Panc1 (cell line): Measurements from ENCODE around the gene DCAF4.

ENCODE experiments used
- POLR2AphosphoS5 ChIP-seq: IDR thresholded peaks from 2 replicates; pipeline ENCODE4 v1.6.1; 2012; ENCODE audit warnings: mild to moderate bottlenecking, low read depth, low read length, moderate library complexity
- REST ChIP-seq, 2 experiments: IDR thresholded peaks; 2 replicates each; pipeline ENCODE4 v1.6.1; 2011 to 2012; ENCODE audit warnings: low read depth in 2 of 2, control low read depth in 1 of 2, low read length in 1 of 2, mild to moderate bottlenecking in 1 of 2, moderate library complexity in 1 of 2; ENCODE audit not compliant: insufficient read depth in 1 of 2
- SIN3A ChIP-seq: IDR thresholded peaks from 2 replicates; pipeline ENCODE4 v1.6.1; 2012; ENCODE audit warnings: low read depth, mild to moderate bottlenecking, low read length, moderate library complexity, borderline replicate concordance; ENCODE audit not compliant: insufficient read depth
- TF ChIP-seq, protein P1 (sequence below): fragments of 450-650 bp; IDR thresholded peaks from 2 replicates; pipeline ENCODE4 v1.5.1; 2017; ENCODE audit warnings: mild to moderate bottlenecking

GRCh38 chr14:72925171-72925759, 999 bp upstream of the DCAF4 start:
- TF ChIP-seq, protein P1, sequence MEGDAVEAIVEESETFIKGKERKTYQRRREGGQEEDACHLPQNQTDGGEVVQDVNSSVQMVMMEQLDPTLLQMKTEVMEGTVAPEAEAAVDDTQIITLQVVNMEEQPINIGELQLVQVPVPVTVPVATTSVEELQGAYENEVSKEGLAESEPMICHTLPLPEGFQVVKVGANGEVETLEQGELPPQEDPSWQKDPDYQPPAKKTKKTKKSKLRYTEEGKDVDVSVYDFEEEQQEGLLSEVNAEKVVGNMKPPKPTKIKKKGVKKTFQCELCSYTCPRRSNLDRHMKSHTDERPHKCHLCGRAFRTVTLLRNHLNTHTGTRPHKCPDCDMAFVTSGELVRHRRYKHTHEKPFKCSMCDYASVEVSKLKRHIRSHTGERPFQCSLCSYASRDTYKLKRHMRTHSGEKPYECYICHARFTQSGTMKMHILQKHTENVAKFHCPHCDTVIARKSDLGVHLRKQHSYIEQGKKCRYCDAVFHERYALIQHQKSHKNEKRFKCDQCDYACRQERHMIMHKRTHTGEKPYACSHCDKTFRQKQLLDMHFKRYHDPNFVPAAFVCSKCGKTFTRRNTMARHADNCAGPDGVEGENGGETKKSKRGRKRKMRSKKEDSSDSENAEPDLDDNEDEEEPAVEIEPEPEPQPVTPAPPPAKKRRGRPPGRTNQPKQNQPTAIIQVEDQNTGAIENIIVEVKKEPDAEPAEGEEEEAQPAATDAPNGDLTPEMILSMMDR: no peak
- no peak for TF ChIP-seq REST (IDR thresholded peaks at IDR 0.05; ENCODE audit: insufficient read depth in 1 of 2, low read depth in 2 of 2, low read length in 1 of 2)
- TF ChIP-seq POLR2AphosphoS5: no peak
- TF ChIP-seq SIN3A: no peak
